Type B pancreatic cell (in vitro differentiated cells): ENCODE measurements around the gene VWDE. TPM values are rescaled to one million over a fixed set of nuclear protein-coding genes. Genes with fewer than 3 reads are reported as not detected.

Experiments used
- DNase-seq: peaks from one replicate; pipeline ENCODE4 v3.0.0; 2021; ENCODE audit warnings: mixed read lengths; ENCODE audit not compliant: unreplicated experiment; ENCODE audit errors: extremely low spot score
- H3K27ac Mint-ChIP-seq: 2 replicates; pipeline ENCODE4 v1.8.0; 2021; ENCODE audit warnings: mild to moderate bottlenecking, mixed read lengths
- H3K27me3 Mint-ChIP-seq: 2 replicates; pipeline ENCODE4 v1.8.0; 2021; ENCODE audit warnings: mixed read lengths
- H3K36me3 Mint-ChIP-seq: 2 replicates; pipeline ENCODE4 v1.8.0; 2021; ENCODE audit warnings: mixed read lengths
- H3K4me1 Mint-ChIP-seq: one replicate; pipeline ENCODE4 v1.8.0; 2021; ENCODE audit warnings: mixed read lengths; ENCODE audit not compliant: unreplicated experiment
- H3K4me3 Mint-ChIP-seq: 2 replicates; pipeline ENCODE4 v1.8.0; 2021; ENCODE audit warnings: mild to moderate bottlenecking, mixed read lengths
- H3K9me3 Mint-ChIP-seq: 2 replicates; pipeline ENCODE4 v1.8.0; 2021; ENCODE audit warnings: mixed read lengths
- total RNA-seq: library from RNA; stranded (reverse); gene quantifications from 2 replicates; pipeline ENCODE4 v1.2.1, GENCODE V29; 2021; ENCODE audit warnings: low replicate concordance
- TF ChIP-seq, protein P1 (sequence below): fragments of 200-600 bp; sonication (generic); conservative IDR thresholded peaks from 2 replicates; pipeline ENCODE4 v1.5.0; 2021; ENCODE audit warnings: antibody characterized with exemption, mild to moderate bottlenecking

Gene VWDE
- total RNA-seq, 1 donor from 2014 or later, result 2.1 TPM

GRCh38 chr7:12294701-12295100 lies 109.0 kb downstream of the VWDE start:
- Mint-ChIP-seq H3K4me3 (no peak overlapping the region), H3K27ac (no peak overlapping the region), H3K36me3 (peaks cover 4% of the 10 kb centered on the region), H3K27me3 (peaks cover 3% of the 10 kb centered on the region), H3K9me3 (peaks cover 9% of the 10 kb centered on the region), H3K4me1 (peaks cover 19% of the 10 kb centered on the region)
- no peak for DNase-seq
- TF ChIP-seq, protein P1, sequence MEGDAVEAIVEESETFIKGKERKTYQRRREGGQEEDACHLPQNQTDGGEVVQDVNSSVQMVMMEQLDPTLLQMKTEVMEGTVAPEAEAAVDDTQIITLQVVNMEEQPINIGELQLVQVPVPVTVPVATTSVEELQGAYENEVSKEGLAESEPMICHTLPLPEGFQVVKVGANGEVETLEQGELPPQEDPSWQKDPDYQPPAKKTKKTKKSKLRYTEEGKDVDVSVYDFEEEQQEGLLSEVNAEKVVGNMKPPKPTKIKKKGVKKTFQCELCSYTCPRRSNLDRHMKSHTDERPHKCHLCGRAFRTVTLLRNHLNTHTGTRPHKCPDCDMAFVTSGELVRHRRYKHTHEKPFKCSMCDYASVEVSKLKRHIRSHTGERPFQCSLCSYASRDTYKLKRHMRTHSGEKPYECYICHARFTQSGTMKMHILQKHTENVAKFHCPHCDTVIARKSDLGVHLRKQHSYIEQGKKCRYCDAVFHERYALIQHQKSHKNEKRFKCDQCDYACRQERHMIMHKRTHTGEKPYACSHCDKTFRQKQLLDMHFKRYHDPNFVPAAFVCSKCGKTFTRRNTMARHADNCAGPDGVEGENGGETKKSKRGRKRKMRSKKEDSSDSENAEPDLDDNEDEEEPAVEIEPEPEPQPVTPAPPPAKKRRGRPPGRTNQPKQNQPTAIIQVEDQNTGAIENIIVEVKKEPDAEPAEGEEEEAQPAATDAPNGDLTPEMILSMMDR, result no peak

- no peaks in the 10 kb centered on the region for H3K36me3 Mint-ChIP-seq
- no peak overlapping the region for H3K27ac Mint-ChIP-seq
- TF ChIP-seq, protein P1, result peak; percentile 33
- no peak for DNase-seq
- no peak overlapping the region for H3K4me3 Mint-ChIP-seq
- peaks cover 9% of the 10 kb centered on the region for H3K9me3 Mint-ChIP-seq
- peaks cover 2% of the 10 kb centered on the region for H3K27me3 Mint-ChIP-seq
- H3K4me1 Mint-ChIP-seq, result peaks cover 18% of the 10 kb centered on the region
Measured at GRCh38 chr7:12291870-12292269, 111.8 kb downstream of the VWDE start.

GRCh38 chr7:12290761-12291160 lies 112.9 kb downstream of the VWDE start:
- TF ChIP-seq, protein P1, result no peak
- Mint-ChIP-seq H3K9me3 (peaks cover 9% of the 10 kb centered on the region), H3K4me1 (peaks cover 15% of the 10 kb centered on the region), H3K27ac (no peak overlapping the region), H3K36me3 (no peaks in the 10 kb centered on the region), H3K4me3 (no peak overlapping the region), H3K27me3 (peaks cover 2% of the 10 kb centered on the region)
- no peak for DNase-seq

- TF ChIP-seq, protein P1, result no peak
- H3K27ac Mint-ChIP-seq, result no peak overlapping the region
- no peak for DNase-seq
- no peak overlapping the region for H3K4me3 Mint-ChIP-seq
- peaks cover 9% of the 10 kb centered on the region for H3K9me3 Mint-ChIP-seq
- H3K27me3 Mint-ChIP-seq, result peaks cover 2% of the 10 kb centered on the region
- H3K4me1 Mint-ChIP-seq, result peaks cover 15% of the 10 kb centered on the region
- no peaks in the 10 kb centered on the region for H3K36me3 Mint-ChIP-seq
Measured at GRCh38 chr7:12289996-12290395, 113.7 kb downstream of the VWDE start.

- no peaks in the 10 kb centered on the region for H3K36me3 Mint-ChIP-seq
- peak overlapping the region; percentile 30 for H3K4me3 Mint-ChIP-seq
- peaks cover 13% of the 10 kb centered on the region for H3K27me3 Mint-ChIP-seq
- H3K4me1 Mint-ChIP-seq, result peaks cover 15% of the 10 kb centered on the region
- TF ChIP-seq, protein P1, result no peak
- H3K9me3 Mint-ChIP-seq, result peaks cover 14% of the 10 kb centered on the region
- peak overlapping the region; percentile 36 for H3K27ac Mint-ChIP-seq
- DNase-seq, result no peak
Measured at GRCh38 chr7:12287901-12288300, 115.8 kb downstream of the VWDE start.

DNA sequence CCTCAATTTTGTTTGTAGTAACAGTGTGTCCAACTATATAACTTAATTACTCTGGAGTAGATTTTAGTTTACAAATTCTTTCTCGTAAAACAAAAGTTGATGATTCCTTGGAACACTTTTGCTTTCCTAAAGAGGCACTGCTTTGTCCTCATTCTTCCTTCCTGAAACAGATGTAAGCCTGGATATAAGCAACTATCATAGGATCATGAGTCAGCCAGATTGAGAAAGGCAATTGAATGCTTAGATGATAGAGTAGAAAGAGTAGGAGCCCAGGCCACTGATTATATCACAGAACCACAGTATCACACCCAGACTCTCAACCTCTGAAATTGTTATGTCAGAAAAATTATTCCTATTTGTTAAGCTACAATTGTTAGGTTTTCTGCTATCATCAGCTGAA lies 122.6 kb downstream of the VWDE start:
- peaks cover 12% of the 10 kb centered on the region for H3K27me3 Mint-ChIP-seq
- no peak overlapping the region for H3K27ac Mint-ChIP-seq
- no peak overlapping the region for H3K4me3 Mint-ChIP-seq
- H3K36me3 Mint-ChIP-seq, result no peaks in the 10 kb centered on the region
- peaks cover 6% of the 10 kb centered on the region for H3K9me3 Mint-ChIP-seq
- H3K4me1 Mint-ChIP-seq, result no peaks in the 10 kb centered on the region
- TF ChIP-seq, protein P1, result no peak
- DNase-seq, result no peak
